Loucy (cell line): ENCODE data around the gene CDS1.

ENCODE experiments used
- H2AFZ ChIP-seq: fragments of 200-600 bp; sonication (generic); 2 replicates; pipeline ENCODE4 v1.6.0; 2016; ENCODE audit warnings: antibody characterized with exemption, mild to moderate bottlenecking, low read length, moderate library complexity
- H3F3A ChIP-seq: fragments of 200-600 bp; 2 replicates; pipeline ENCODE4 v1.6.0; 2016; ENCODE audit warnings: antibody characterized with exemption, low read depth, mild to moderate bottlenecking
- H3K27me3 ChIP-seq: fragments of 200-600 bp; sonication (generic); 2 replicates; pipeline ENCODE4 v1.6.1; 2014; ENCODE audit warnings: low read length, mild to moderate bottlenecking; ENCODE audit not compliant: insufficient read depth, poor library complexity, severe bottlenecking
- H3K36me3 ChIP-seq: fragments of 200-600 bp; sonication (generic); 2 replicates; pipeline ENCODE4 v1.6.1; 2016; ENCODE audit warnings: low read length; ENCODE audit not compliant: insufficient read depth
- H3K4me1 ChIP-seq: fragments of 200-600 bp; sonication (generic); 2 replicates; pipeline ENCODE4 v1.5.1; 2014; ENCODE audit warnings: low read length, mild to moderate bottlenecking; ENCODE audit not compliant: insufficient read depth, poor library complexity, severe bottlenecking
- H3K4me2 ChIP-seq: fragments of 200-600 bp; sonication (generic); 2 replicates; pipeline ENCODE4 v1.6.0; 2014; ENCODE audit warnings: antibody characterized with exemption, low read length, low read depth, mild to moderate bottlenecking; ENCODE audit not compliant: poor library complexity, severe bottlenecking
- H3K4me3 ChIP-seq: fragments of 200-600 bp; sonication (generic); 2 replicates; pipeline ENCODE4 v1.5.1; 2014; ENCODE audit warnings: low read length, mild to moderate bottlenecking, mixed read lengths; ENCODE audit not compliant: poor library complexity, severe bottlenecking
- H3K79me2 ChIP-seq: fragments of 200-600 bp; sonication (generic); 2 replicates; pipeline ENCODE4 v1.6.1; 2014; ENCODE audit warnings: low read length; ENCODE audit not compliant: insufficient read depth
- H3K9ac ChIP-seq: fragments of 200-600 bp; sonication (generic); 2 replicates; pipeline ENCODE4 v1.6.0; 2014; ENCODE audit warnings: mild to moderate bottlenecking, low read depth, low read length, moderate library complexity; ENCODE audit not compliant: poor library complexity, severe bottlenecking
- H3K9me2 ChIP-seq: fragments of 200-600 bp; sonication (generic); replicated peaks from 2 replicates; pipeline ENCODE4 v1.6.1; 2016; ENCODE audit warnings: low read depth, low read length, mixed read lengths
- H3K9me3 ChIP-seq: fragments of 200-600 bp; sonication (generic); 2 replicates; pipeline ENCODE4 v1.6.1; 2014; ENCODE audit warnings: mild to moderate bottlenecking, antibody characterized with exemption, low read length, low read depth; ENCODE audit not compliant: insufficient read depth
- H4K20me1 ChIP-seq: fragments of 200-600 bp; sonication (generic); 2 replicates; pipeline ENCODE4 v1.6.0; 2014; ENCODE audit warnings: antibody characterized with exemption, low read length, mild to moderate bottlenecking; ENCODE audit not compliant: insufficient read depth, poor library complexity, severe bottlenecking
- EZH2phosphoT487 ChIP-seq: fragments of 200-600 bp; IDR thresholded peaks from 2 replicates; pipeline ENCODE4 v1.6.1; 2018; ENCODE audit warnings: antibody characterized with exemption, mild to moderate bottlenecking, moderate library complexity, borderline replicate concordance
- TF ChIP-seq, protein P1 (sequence below): fragments of 200-600 bp; sonication (generic); conservative IDR thresholded peaks from 2 replicates; pipeline ENCODE4 v1.5.1; 2014; ENCODE audit warnings: mild to moderate bottlenecking, antibody characterized with exemption, low read length

The CDS1 gene

GRCh38 chr4:84644087-84644486 lies 61.2 kb downstream of the CDS1 start:
- Histone ChIP-seq H3K4me3 (no peak overlapping the region), H3K4me2 (no peak overlapping the region)
- TF ChIP-seq, protein P1, sequence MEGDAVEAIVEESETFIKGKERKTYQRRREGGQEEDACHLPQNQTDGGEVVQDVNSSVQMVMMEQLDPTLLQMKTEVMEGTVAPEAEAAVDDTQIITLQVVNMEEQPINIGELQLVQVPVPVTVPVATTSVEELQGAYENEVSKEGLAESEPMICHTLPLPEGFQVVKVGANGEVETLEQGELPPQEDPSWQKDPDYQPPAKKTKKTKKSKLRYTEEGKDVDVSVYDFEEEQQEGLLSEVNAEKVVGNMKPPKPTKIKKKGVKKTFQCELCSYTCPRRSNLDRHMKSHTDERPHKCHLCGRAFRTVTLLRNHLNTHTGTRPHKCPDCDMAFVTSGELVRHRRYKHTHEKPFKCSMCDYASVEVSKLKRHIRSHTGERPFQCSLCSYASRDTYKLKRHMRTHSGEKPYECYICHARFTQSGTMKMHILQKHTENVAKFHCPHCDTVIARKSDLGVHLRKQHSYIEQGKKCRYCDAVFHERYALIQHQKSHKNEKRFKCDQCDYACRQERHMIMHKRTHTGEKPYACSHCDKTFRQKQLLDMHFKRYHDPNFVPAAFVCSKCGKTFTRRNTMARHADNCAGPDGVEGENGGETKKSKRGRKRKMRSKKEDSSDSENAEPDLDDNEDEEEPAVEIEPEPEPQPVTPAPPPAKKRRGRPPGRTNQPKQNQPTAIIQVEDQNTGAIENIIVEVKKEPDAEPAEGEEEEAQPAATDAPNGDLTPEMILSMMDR: no peak
- TF ChIP-seq EZH2phosphoT487: no peak

GRCh38 chr4:84647312-84647884 lies 64.5 kb downstream of the CDS1 start:
- no peak overlapping the region for H2AFZ ChIP-seq
- H3K79me2 ChIP-seq: no peaks in the 10 kb centered on the region
- H3K36me3 ChIP-seq: no peaks in the 10 kb centered on the region
- no peak overlapping the region for H3K9ac ChIP-seq
- H3K4me3 ChIP-seq: no peak overlapping the region
- no peaks in the 10 kb centered on the region for H4K20me1 ChIP-seq
- H3K4me2 ChIP-seq: no peak overlapping the region
- H3F3A ChIP-seq: no peaks in the 10 kb centered on the region
- TF ChIP-seq EZH2phosphoT487: no peak
- TF ChIP-seq, protein P1: no peak
- no peaks in the 10 kb centered on the region for H3K27me3 ChIP-seq
- H3K4me1 ChIP-seq: no peaks in the 10 kb centered on the region
- no peaks in the 10 kb centered on the region for H3K9me2 ChIP-seq
- H3K9me3 ChIP-seq: no peaks in the 10 kb centered on the region

More at GRCh38 chr4:84644087-84644486, 61.2 kb downstream of the CDS1 start:
- no peaks in the 10 kb centered on the region for H3K27me3 ChIP-seq
- H2AFZ ChIP-seq: no peak overlapping the region
- H3F3A ChIP-seq: no peaks in the 10 kb centered on the region
- H3K79me2 ChIP-seq: no peaks in the 10 kb centered on the region
- no peaks in the 10 kb centered on the region for H3K4me1 ChIP-seq
- H3K9me3 ChIP-seq: no peaks in the 10 kb centered on the region
- no peaks in the 10 kb centered on the region for H4K20me1 ChIP-seq
- no peak overlapping the region for H3K9ac ChIP-seq
- H3K9me2 ChIP-seq: no peaks in the 10 kb centered on the region
- H3K36me3 ChIP-seq: no peaks in the 10 kb centered on the region

DNA sequence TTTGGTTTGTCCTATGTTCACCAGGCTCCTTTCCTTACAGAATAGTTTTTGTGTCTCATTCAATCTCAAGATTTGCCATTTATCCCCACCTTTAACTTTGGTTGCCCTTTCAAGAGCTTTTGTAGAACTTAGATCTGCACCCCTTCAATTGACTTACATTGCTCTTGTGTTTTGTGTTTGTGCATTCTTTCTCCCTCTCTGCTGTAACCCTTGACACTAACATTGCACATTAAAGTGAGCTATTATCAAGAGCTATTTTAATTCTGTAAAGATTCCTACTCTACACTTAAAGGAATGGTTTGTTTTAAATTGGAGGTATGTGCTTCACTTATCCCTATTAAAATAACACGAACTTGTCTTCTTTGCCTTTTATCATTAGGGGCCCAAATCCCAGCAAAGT lies 65.3 kb downstream of the CDS1 start:
- Histone ChIP-seq H4K20me1 (no peaks in the 10 kb centered on the region), H3K9ac (no peak overlapping the region), H2AFZ (peak overlapping the region; percentile 72), H3K36me3 (no peaks in the 10 kb centered on the region), H3K9me2 (no peaks in the 10 kb centered on the region), H3K4me2 (no peak overlapping the region), H3K4me1 (no peaks in the 10 kb centered on the region), H3K4me3 (no peak overlapping the region), H3K27me3 (no peaks in the 10 kb centered on the region), H3K79me2 (no peaks in the 10 kb centered on the region), H3F3A (no peaks in the 10 kb centered on the region), H3K9me3 (no peaks in the 10 kb centered on the region)
- no peak for TF ChIP-seq EZH2phosphoT487
- TF ChIP-seq, protein P1: no peak
